Neural cell (in vitro differentiated cells): ENCODE data around the gene ALK.

Experiments used
- EP300 ChIP-seq: fragments of 450-650 bp; conservative IDR thresholded peaks from 2 replicates; pipeline ENCODE4 v1.6.1; 2014; ENCODE audit warnings: antibody characterized with exemption, mild to moderate bottlenecking, moderate library complexity; ENCODE audit not compliant: poor library complexity, severe bottlenecking
- EZH2 ChIP-seq: fragments of 200-600, 300-800 bp; shearing (Covaris generic), sonication (generic); IDR thresholded peaks from 2 replicates; pipeline ENCODE4 v1.6.1; 2014; ENCODE audit warnings: antibody characterized with exemption, low read length, borderline replicate concordance, mild to moderate bottlenecking; ENCODE audit not compliant: insufficient read depth, poor library complexity, severe bottlenecking
- RAD21 ChIP-seq: fragments of 450-650 bp; conservative IDR thresholded peaks from 2 replicates; pipeline ENCODE4 v1.6.1; 2014; ENCODE audit warnings: antibody characterized with exemption, mild to moderate bottlenecking, moderate library complexity
- TAF1 ChIP-seq: IDR thresholded peaks from 2 replicates; pipeline ENCODE4 v1.6.1; 2012; ENCODE audit warnings: low read depth
- TF ChIP-seq, protein P1 (sequence below): fragments of 450-650 bp; IDR thresholded peaks from 2 replicates; pipeline ENCODE4 v1.5.1; 2014; ENCODE audit warnings: antibody characterized with exemption, mild to moderate bottlenecking, moderate library complexity; ENCODE audit not compliant: poor library complexity, severe bottlenecking

DNA sequence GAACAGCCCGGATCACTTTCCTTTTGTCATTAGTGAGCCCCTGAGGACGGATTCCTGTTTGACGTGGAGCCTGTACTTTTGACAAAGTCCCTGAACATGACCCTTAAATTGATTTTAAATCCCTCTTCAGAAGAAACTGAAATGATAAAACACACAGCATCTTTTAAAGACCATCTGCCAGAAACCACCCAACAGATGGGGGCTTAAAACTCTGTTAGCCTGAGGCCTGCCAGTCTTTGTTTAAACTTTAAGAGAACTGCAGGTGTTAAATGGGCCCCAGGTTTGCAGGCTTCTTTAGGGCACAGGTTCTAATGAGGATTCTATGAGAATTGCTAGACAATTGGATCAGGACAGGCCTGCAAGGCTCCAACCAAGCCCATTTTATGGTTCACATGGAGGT, 177.9 kb downstream of the ALK start:
- TF ChIP-seq, protein P1, sequence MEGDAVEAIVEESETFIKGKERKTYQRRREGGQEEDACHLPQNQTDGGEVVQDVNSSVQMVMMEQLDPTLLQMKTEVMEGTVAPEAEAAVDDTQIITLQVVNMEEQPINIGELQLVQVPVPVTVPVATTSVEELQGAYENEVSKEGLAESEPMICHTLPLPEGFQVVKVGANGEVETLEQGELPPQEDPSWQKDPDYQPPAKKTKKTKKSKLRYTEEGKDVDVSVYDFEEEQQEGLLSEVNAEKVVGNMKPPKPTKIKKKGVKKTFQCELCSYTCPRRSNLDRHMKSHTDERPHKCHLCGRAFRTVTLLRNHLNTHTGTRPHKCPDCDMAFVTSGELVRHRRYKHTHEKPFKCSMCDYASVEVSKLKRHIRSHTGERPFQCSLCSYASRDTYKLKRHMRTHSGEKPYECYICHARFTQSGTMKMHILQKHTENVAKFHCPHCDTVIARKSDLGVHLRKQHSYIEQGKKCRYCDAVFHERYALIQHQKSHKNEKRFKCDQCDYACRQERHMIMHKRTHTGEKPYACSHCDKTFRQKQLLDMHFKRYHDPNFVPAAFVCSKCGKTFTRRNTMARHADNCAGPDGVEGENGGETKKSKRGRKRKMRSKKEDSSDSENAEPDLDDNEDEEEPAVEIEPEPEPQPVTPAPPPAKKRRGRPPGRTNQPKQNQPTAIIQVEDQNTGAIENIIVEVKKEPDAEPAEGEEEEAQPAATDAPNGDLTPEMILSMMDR, result no peak
- TF ChIP-seq EZH2 (no peak), TAF1 (no peak), EP300 (no peak), RAD21 (no peak)
